Measurements from ENCODE around the gene C16orf89.
A peak's percentile ranks its signal among the peaks of the same experiment; 100 is the strongest.

The C16orf89 gene

DNA sequence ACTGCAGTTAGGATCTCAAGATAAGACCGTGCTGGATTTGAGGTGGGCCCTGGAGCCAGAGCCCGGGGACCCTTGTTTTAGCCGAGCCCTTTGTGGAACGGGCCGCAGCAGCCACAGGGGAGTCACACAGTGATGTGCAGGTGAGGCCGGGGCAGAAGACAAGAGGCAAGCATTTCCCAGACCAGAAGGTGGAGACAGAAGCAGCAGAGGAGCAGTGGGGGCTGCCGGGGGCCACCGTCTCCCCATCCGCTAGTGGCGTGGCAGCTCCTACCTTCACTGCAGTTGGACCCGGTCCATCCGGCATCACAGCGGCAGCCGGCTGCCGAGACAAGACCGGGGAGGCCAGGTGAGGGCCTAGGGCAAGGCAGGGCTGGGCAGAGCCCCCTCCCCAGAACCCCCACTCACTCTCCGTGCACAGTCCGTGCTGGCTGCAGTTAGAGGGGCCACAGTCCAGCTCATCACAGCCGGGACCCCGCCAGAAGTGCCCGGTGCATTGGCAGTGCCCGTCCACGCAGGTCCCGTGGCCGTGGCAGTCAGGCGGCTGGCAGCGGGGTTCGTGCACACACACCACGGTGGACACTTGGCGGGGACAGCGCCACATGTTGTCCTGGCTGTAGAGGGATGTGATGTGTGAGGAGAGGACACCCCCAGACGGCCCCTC, 38.1 kb downstream of the C16orf89 start:
- DNase-seq (ENCODE audit: low spot score): no peak

DNA sequence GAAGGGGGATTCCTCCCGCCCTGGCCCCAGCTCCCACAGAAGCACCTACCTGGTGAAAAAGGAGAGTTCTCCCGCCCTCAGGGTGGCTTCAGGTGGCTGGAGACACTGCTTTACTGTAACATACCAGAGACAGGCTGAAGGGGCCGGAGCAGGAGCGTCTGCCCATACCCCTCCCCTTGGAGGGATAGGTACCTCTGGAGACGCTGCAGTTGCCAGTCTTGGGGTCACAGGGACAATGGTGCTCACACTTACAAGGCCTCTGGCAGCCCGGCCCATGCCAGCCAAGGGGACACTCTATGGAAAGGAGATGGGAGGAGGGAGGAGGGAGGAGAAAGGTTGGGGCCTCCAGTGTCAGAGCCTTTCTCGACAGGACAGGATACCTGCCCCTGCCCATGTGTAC, 38.7 kb downstream of the C16orf89 start:
- DNase-seq (ENCODE audit: low spot score): no peak

DNA sequence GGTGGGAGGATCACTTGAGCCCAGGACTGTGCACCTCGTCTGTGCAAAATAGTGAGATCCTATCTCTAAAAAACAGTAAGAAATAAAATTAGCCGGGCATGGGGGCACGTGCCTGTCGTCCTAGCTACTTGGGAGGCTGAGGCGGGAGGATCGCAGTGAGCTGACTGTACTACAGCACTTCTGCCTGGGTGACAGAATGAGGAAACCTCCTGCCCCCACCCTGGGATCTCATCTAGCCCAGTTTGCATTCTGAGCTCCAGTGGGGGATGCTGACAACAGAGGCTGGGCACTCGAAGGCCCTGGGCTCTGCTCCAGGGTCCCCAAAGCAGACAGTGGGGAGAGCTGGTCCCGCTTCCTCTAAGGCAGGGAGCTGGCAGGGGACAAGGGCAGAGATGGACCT, 39.1 kb downstream of the C16orf89 start:
- no peak for DNase-seq (ENCODE audit: low spot score)

DNA sequence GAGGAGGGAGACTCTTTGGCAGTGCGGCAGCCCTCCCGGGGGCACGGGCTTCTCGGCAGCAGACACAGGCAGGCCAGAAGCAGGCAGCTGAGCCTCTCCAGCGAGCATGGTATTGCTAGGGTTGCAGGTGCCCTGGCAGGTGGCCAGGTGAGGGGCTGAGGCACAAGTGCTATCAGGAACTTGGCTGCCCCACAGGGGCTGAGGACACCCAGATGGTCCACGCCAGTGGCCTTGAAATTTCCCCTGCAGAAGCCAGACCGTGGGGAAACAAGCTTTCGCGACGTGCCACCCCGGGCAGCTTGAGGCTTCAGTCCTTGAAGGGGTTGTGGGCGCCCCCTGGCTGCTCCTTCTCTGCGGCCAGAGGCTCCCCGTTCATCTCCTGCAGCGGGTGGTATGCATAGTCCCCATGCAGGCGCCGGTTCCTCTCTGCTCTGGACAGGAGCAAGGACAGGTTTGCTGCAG, 40.6 kb downstream of the C16orf89 start:
- peak; percentile 69 for DNase-seq (ENCODE audit: low spot score)

DNA sequence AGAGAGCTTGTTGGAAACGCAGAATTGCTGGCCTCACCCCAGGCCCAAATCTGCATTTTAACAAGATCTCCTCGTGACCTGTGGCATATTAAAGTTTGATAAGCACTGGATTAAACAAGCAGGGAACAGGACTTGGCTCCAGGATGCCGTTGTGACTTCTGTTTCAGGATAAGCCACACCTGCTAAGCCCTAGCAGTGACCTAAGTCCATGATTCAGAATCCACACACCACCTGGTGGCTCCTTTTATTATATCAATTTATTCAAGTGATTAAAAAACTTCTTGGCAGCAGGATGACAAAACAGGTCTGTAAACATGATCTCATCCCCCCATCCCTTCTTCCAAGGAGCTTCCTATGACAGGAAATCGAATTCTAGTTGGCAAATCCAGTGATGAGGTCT, 41.1 kb downstream of the C16orf89 start:
- no peak for DNase-seq (ENCODE audit: low spot score)

DNA sequence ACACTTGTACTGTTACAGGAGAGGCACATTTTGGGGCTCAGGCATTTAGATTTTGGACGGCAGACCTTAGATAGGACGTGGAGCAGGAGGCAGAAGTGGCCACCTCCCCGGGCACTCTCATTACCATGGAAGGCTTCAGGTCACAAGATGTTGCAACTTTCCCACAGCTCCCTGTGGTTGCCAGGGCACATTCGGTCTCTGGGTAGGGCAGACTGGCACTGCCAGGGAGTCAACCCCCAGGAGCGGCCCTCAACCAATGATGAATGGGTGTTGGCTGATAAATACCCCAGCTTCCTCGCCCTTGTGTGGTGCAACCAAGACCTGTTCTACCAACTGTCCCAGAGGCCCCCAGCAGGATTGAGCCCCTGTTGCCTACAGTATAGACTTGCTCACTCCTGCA, 43.2 kb downstream of the C16orf89 start:
- DNase-seq (ENCODE audit: low spot score): no peak

DNA sequence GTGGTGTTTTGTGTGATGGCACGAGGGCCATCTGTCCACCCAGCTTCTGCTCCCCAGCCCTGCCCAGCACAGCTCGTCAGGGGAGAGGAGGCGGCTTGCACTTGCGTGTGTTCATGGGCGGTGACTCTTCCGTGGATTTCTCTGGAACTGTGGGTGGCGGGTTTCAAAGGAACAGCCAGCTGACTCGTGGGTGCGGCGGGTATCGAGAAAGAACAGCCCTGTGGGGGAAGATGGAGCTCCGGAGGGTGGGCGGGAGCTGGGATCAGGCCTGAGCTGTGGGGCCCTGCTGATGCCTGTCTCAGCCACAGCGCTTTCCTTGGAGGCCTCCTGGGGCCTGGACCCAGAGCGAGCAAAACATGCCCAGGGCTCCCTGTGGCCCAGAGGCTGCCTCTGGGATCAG, 45.2 kb downstream of the C16orf89 start:
- DNase-seq (ENCODE audit: low spot score): no peak

DNA sequence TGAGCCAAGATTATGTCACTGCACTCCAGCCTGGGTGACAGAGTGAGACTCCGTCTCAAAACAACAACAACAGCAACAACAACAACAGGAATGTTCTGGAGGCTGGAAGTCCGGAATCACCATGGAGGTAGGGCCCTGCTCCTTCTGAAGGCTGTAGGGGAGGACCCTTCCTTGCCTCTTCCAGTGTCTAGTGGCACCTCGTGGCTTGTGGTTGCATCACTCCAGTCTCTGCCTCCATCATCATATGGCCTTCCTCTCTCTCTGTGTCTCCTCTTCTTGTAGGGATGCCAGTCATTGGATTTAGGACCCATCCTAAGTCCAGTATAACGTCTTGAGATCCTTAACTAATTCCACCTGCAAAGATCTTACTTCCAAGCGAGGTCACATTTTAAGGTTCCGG, 46.0 kb downstream of the C16orf89 start:
- DNase-seq (ENCODE audit: low spot score): no peak

DNA sequence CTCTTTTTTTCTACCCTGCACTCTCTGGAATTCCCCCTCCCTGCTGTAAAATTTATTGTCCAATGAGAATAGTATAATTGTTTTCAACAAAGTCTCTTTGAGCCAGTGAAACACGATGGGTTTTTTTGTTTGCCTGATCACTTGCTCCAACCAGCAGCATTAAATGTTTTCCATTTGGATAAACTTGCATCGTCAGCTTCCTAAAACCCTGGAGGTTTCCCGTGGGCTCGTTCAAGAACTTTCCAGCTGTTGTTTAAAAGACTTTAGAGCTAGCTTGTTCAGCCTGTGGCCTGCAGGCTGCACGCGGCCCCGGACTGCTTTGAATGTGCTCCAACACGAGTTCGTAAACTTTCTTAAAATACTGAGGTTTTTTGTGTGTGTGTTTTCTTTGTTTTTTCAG, 47.0 kb downstream of the C16orf89 start:
- no peak for DNase-seq (ENCODE audit: low spot score)

DNA sequence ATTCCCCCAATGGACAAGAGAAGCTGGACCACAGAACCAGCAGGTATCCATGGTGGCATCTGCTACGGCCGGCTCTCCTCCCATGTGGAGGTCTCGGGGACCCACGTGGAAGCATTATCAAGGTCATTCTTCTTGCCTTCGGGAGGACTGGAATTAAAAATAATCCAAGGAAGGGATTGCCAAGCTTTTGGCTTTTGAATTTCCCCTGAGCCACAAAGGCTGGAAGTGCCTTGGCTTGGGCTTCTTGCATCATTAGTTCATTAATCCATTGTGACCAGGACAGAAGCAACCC, 48.1 kb downstream of the C16orf89 start:
- no peak for DNase-seq (ENCODE audit: low spot score)

DNA sequence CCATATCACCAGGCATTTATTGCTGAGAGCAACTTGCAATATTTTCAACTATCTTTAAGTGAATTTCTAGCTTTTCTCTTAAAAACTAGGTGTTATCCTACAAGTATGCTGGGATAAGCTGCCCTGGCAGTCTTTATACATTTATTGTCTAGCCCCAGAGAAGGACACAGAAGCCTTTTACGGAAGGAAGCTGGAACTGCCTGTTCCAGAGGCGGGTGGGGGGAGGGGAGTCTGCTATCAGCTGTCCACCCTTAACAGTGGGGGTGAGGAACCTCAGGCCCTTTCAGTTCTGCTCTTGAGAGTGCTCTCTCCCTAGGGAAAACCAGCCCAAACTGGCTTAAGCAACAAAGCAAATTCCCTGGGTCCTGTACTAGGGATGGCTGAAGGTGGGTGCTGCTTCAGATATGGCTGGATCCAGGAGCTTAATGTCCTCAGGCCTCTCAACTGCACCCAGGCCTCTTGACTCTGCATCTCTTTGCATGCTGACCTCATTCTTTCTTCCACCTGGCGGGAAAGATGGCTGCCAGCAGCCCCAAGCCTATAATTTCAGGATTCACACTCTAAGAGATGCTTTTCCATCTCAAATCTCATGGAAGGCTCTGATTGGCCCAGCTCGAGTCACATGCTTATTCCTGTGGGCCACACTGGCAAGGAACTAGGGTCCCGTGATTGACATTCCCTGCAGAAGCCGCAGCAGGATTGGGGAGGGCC, 48.6 kb downstream of the C16orf89 start:
- no peak for DNase-seq (ENCODE audit: low spot score)

DNA sequence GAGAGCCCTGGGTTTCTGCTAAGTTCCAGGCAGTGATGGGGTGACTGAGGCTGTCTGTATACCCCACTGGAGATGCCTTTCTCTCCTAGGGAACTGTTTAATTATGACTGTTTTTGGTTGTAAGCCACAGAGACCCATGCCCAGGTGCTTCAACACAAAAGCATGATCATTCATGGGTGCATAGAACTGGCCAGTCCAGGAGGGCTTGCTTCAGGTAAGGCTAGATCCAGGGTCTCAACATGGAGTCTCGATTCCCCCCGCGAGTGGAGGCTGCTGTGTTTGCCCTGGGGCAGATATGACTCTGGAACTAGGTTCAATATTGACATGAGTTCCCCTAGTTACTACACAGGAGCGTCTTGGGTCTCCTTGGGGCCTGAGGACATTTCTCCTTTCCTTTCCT, 49.9 kb downstream of the C16orf89 start:
- DNase-seq (ENCODE audit: low spot score): no peak

DNA sequence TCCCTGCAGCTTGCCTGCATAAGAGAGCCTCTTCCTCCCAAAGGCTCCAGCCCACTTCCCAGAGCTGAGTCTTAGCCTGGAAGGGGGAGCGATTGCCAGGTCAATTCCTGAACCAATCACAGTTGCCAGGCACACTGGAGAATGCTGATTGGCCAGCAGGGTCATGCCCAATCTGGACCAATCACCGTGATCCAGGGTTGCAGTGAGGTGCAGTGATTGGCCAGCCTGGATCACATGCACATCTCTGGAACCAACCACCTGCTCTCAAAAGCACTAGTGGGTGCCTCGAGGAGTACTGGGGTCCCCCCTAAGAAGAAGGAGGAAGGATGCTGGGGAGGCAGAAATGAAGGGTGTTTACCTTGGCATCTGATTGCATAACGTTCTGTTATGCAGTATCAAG, 50.4 kb downstream of the C16orf89 start:
- no peak for DNase-seq (ENCODE audit: low spot score)

DNA sequence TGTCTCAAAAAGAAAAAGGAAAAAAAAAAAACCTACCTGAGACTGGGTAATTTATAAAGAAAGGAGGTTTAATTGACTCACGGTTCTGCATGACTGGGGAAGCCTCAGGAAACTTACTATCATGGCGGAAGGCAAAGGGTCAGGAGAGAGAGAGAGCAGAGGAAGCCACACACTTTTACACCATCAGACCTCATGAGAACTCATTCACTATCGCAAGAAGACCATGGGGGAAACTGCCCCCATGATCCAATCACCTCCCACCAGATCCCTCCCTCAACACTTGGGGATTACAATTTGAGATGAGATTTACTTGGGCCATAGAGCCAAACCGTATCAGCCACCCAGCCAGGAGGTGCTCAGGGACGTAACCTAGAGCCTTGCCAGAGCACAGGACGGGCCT, 52.9 kb downstream of the C16orf89 start:
- no peak for DNase-seq (ENCODE audit: low spot score)

DNA sequence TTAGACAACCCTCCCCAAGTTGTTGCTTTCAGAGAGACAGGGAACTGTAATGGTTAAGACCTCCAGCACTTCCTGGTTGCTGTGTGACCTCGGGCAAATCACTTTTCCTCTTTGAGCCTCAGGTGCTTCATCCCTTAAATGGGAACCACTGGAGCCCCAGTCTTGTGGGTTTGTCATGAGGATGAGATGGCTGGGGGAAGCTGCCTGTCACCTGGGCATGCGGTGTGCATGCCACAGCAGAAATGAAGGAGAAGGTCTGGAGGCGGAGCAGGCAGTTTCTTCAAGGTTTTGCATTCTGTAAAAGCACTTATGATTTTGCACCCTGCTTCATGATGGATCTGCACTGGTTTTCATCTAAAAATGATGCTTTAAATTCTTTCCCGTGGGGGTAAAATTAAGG, 54.1 kb downstream of the C16orf89 start:
- no peak for DNase-seq (ENCODE audit: low spot score)

DNA sequence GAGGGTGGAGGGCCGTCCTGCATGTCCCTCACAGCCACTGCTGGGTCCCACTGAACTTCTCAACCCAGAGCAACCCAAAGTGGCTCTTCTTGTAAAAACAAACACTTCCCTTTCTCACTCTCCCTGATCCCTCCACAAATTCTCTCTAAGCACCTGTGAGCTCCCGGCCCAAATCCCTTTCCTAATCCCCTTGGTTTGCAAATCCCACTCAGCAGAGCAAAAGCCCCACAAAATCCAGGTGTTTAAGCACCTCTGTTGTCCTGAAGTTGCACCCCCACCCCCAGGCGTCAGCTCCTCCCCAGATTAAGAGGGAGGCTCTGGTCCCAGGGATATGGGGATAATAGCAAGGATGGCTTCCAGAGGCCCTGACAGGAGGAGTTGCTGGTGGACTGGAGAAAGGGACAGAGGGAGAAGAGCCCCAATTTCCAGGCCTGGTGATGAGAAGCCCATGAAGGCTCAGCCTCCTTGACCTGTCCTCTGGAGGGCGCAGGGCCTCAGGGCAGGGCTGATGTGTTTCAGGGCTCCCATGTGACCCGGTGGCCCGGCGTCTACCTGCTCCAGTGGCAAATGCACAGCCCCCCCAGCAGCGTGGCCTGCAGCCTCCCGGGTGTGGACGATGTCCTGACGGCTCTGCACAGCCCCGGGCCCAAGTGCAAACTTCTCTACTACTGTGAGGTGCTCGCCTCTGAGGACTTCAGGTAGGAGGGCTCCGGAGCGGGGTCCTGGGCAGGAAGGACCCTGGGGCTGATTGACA, 55.0 kb downstream of the C16orf89 start:
- no peak for DNase-seq (ENCODE audit: low spot score)

DNA sequence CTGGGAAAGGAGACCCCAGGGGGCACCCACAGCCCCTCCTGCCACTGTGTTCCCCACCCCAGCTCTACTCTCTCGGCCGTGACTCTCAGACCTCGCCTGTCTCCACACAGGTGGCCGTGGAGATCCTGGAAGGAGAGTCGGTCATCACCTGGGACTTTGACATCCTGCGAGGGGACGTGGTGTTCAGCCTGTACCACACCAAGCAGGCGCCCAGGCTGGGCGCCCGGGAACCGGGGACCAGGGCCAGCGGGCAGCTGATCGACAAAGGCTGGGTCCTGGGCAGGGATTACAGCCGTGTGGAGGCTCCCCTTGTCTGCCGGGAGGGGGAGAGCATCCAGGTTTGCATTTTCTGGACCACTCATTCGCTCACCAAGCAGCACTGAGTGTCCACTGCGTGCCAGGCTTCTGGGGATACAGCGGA, 57.4 kb downstream of the C16orf89 start:
- DNase-seq (ENCODE audit: low spot score): no peak

DNA sequence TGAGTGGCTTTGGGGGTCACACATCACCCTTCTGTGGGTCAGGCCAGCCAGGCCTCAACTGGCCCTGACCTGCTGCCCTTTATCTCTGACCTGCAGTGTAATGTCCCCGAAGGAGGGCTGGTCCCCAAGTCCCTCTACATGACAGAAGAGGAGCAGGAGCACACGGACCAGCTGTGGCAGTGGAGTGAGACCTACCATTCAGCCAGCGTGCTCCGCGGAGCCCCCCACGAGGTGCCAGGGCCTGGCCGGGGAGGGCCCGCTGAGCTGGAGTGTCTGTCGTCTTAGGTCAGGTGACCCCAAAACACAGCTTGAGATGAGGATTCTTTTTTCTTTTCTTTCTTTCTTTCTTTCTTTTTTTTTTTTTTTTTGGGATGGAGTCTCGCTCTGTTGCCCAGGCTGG, 58.5 kb downstream of the C16orf89 start:
- no peak for DNase-seq (ENCODE audit: low spot score)

DNA sequence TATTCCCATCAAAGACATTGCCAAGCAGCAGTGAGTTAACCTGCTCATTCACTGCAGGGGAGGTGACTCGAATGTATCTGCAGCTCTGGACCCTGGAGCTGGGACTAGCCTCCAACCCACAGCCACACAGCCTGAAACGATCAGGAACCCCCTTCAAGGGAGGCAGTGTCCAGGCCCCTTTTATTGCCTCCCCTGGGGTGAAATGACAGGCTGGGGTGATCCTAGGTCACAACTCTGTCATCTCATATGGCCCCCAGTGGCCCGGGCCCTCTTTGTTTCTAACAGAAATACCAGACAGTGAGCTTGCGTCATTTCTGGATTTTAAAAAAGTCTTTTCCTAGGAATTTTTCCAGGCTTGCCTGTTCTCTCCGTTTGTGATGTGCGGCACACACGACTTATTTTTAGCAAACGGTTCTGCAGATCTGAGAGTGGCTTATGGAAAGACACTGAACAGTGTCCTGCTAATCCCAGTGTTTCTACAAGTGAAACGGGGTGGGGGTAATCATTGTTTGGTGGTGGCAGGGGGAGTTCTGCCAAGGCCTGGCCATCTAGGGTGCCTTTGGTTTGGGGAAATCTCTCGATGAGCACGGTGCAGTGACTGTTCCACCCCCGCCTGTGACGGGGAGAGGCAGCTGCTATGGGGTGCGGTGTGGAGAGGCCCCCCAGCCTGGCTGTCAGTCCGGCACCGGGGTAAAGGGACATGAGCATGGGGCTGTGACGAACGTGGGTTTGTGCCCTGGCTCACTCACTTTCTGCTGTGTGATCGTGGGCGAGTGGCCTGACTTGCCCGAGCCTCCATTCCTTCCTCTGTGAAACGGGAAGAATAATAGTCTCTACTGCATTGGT, 59.2 kb downstream of the C16orf89 start:
- no peak for DNase-seq (ENCODE audit: low spot score)

DNA sequence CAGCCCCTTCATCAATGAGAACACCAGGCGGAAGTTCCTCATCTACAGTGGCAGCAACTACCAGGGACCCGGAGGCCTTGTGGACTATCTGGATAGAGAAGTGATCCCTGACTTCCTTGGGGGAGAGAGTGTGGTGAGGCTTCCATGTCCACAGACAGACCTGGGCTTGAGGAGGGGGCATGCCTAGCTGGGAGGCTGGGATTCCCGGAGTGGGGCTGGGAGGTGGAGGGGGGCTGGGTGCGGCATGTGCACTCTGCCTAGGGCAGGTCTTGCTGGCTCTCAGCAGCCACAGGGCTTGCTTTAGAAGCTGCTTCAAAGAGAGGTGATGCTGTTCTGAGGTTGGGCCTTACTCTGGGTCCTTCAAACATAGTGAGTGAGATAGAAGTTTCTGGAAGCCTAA, 59.8 kb downstream of the C16orf89 start:
- no peak for DNase-seq (ENCODE audit: low spot score)

DNA sequence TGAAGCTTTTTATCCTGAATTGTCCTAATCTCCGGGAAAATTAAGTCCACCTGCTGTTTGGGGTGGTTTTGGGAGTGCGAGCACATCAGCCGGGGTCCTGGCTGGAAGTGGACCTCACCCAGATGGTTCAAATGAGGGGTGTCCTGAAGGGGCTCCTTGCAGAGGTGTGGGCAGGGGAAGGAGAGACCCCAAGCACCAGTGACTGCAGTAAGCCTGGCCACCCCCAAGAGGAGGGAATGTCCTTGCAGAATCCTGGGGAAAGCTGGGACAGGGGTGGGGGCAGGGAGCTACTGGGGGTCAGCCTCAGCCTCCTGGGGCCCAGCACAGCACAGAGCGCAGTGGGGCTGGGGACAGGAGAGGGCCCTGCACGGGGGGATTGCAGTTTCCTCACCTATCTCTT, 61.4 kb downstream of the C16orf89 start:
- DNase-seq (ENCODE audit: low spot score): no peak

DNA sequence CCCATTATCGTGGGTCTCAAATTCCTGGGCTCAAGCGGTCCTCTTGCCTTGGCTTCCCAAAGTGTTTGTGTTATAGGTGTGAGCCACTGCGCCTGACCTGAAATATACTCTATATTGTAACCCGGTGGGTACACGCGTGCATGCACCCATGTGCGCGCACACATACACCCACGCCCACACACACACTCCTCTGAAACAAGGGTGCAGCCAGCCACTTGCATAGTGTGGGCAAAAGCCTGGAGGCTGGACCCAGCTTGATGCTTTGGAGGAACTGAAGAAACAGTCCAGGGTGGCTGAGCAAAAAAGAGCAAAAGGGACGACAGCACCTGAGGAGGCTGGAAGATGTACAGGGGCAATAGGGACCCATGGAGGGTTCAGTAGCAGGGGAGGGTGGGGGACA, 61.9 kb downstream of the C16orf89 start:
- no peak for DNase-seq (ENCODE audit: low spot score)

DNA sequence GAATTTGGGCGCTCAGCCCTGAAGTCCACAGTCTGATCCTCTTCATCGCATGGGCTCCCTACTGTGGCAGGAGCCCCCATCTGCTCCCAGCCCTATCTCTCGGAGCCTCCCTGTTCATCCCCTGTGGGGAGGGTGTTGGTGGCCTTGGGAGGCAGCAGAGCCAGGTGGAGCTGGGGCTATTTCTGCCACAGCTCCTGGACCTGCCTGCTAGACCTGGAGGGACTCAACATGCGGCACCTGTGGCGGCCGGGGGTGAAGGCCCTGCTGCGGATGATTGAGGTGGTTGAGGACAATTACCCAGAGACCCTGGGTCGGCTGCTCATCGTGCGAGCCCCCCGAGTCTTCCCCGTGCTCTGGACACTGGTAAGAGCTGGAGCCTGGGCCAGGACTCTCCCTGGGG, 62.5 kb downstream of the C16orf89 start:
- no peak for DNase-seq (ENCODE audit: low spot score)

Measured in ecto neural progenitor cell (in vitro differentiated cells).